HepG2 (cell line): ENCODE results near the gene SEPHS2. TPM values are rescaled to one million over a fixed set of nuclear protein-coding genes. Genes with fewer than 3 reads are reported as not detected.

Experiments
- ARID5B ChIP-seq: IDR thresholded peaks from 2 replicates; pipeline ENCODE4 v1.4.0; 2020; ENCODE audit warnings: mild to moderate bottlenecking, missing genetic modification reagents
- CREB1 ChIP-seq, 2 experiments: fragments of 450-650 bp in 1 of 2; IDR thresholded peaks; 2 replicates each; pipeline ENCODE4 v1.6.1; 2016 to 2017; ENCODE audit warnings: control low read depth in 1 of 2, mild to moderate bottlenecking in 1 of 2, missing compliant biosample characterization in 1 of 2, missing genetic modification characterization in 1 of 2
- ELF3 ChIP-seq: IDR thresholded peaks from 2 replicates; pipeline ENCODE4 v1.6.1; 2016; ENCODE audit warnings: missing genetic modification reagents, missing compliant biosample characterization
- FOXP1 ChIP-seq, 2 experiments: fragments of 450-650 bp in 1 of 2; IDR thresholded peaks; 2 replicates each; pipeline ENCODE4 v1.6.1; 2017 to 2018; ENCODE audit warnings: antibody characterized with exemption in 1 of 2
- HIVEP1 ChIP-seq: sonication (generic); formaldehyde crosslinking; IDR thresholded peaks from 2 replicates; pipeline ENCODE4 v1.4.0; 2020; ENCODE audit warnings: mild to moderate bottlenecking, missing genetic modification reagents
- KLF9 ChIP-seq: IDR thresholded peaks from 2 replicates; pipeline ENCODE4 v1.6.1; 2016; ENCODE audit warnings: low read depth
- MLX ChIP-seq: IDR thresholded peaks from 2 replicates; pipeline ENCODE4 v1.6.1; 2016
- NCOA2 ChIP-seq: sonication (generic); formaldehyde crosslinking; IDR thresholded peaks from 2 replicates; pipeline ENCODE4 v1.8.0; 2022; ENCODE audit warnings: inconsistent platforms
- RARG ChIP-seq: sonication (generic); formaldehyde crosslinking; IDR thresholded peaks from 2 replicates; pipeline ENCODE4 v1.4.0; 2020; ENCODE audit warnings: low read depth, mild to moderate bottlenecking, missing genetic modification reagents
- ZBTB37 ChIP-seq: sonication (generic); formaldehyde crosslinking; IDR thresholded peaks from 2 replicates; pipeline ENCODE4 v1.4.0; 2020; ENCODE audit warnings: mild to moderate bottlenecking, missing genetic modification reagents
- ZNF431 ChIP-seq: sonication (generic); formaldehyde crosslinking; IDR thresholded peaks from 2 replicates; pipeline ENCODE4 v1.9.0; 2022; ENCODE audit warnings: missing genetic modification reagents, low read depth, mild to moderate bottlenecking, borderline replicate concordance
- ZNF563 ChIP-seq: sonication (generic); formaldehyde crosslinking; IDR thresholded peaks from 2 replicates; pipeline ENCODE4 v1.8.0; 2022; ENCODE audit warnings: mild to moderate bottlenecking, moderate library complexity, missing genetic modification reagents
- ZNF572 ChIP-seq: sonication (generic); formaldehyde crosslinking; IDR thresholded peaks from 2 replicates; pipeline ENCODE4 v1.5.1; 2020; ENCODE audit warnings: mild to moderate bottlenecking, missing genetic modification reagents
- ZNF607 ChIP-seq: sonication (generic); formaldehyde crosslinking; IDR thresholded peaks from 2 replicates; pipeline ENCODE4 v1.5.1; 2020; ENCODE audit warnings: missing genetic modification reagents, mild to moderate bottlenecking, borderline replicate concordance
- ZNF7 ChIP-seq: IDR thresholded peaks from 2 replicates; pipeline ENCODE4 v1.6.1; 2016; ENCODE audit warnings: missing biosample characterization, missing genetic modification reagents
- polyA plus RNA-seq, 8 experiments: library from polyadenylated mRNA; depleted of rRNA in 3 of 8; stranded (reverse) in 7 of 8; unstranded in 1 of 8; fragments of >200 nt; fragmentation: Illumina TruSeq in 4 of 8; extraction: Trizol in 4 of 8; gene quantifications; 2 replicates each; pipeline versions ENCODE4 v1.2.1 to v1.2.3, GENCODE V29; 2011 to 2016; ENCODE audit warnings: low read depth in 4 of 8, missing spikeins in 1 of 8, mixed read lengths in 1 of 8; ENCODE audit not compliant: insufficient read depth in 1 of 8
- total RNA-seq, 5 experiments: library from RNA; depleted of rRNA; stranded (reverse); fragments of >200 nt; fragmentation: Illumina TruSeq; extraction: Trizol; gene quantifications; 2 replicates each; pipeline ENCODE4 v1.2.3, GENCODE V29; 2016; ENCODE audit warnings: low read depth in 1 of 5
- TF ChIP-seq, protein P1 (sequence below): sonication (generic); formaldehyde crosslinking; IDR thresholded peaks from 2 replicates; pipeline ENCODE4 v1.5.0; 2020; ENCODE audit warnings: mild to moderate bottlenecking, missing genetic modification reagents
- TF ChIP-seq, protein P2 (sequence below): IDR thresholded peaks from 2 replicates; pipeline ENCODE4 v1.6.1; 2012; ENCODE audit warnings: low read depth, low read length, improper control_type of control experiment

SEPHS2 gene
- total and polyA plus RNA-seq, 2 of the 13 experiments (the other 11 are each of a cell fraction or from before 2014, with no cell fraction given) = 20.7 to 127 TPM

- TF ChIP-seq ZBTB37 (CRISPR knock-in tag) (0 out of 2 replicates have a peak, but pooled peaks have one; percentile 18), CREB1 (IDR thresholded peaks at IDR 0.05) (no peak), CREB1 (CRISPR knock-in tag; IDR thresholded peaks at IDR 0.05) (peak; percentile 46), MLX (CRISPR knock-in tag) (peak; percentile 48; the same call in 1 of the 2 replicates), HIVEP1 (CRISPR knock-in tag) (no peak), ZNF431 (0 out of 2 replicates have a peak, but pooled peaks have one; percentile 20), ELF3 (CRISPR knock-in tag) (peak; percentile 48; the same call in 1 of the 2 replicates), ZNF563 (CRISPR knock-in tag) (peak; percentile 66; the same call in 1 of the 2 replicates), ARID5B (CRISPR knock-in tag) (peak; percentile 73), ZNF7 (CRISPR knock-in tag) (no peak), KLF9 (CRISPR knock-in tag) (no peak), ZNF572 (no peak), NCOA2 (CRISPR knock-in tag) (peak; percentile 60; the same call in 1 of the 2 replicates), ZNF607 (CRISPR knock-in tag) (no peak; the same call in 1 of the 2 replicates), RARG (peak; percentile 87; the same call in 1 of the 2 replicates), FOXP1 (IDR thresholded peaks at IDR 0.05) (peak; percentile 68), FOXP1 (CRISPR knock-in tag; IDR thresholded peaks at IDR 0.05) (peak; percentile 79)
- TF ChIP-seq, protein P1, sequence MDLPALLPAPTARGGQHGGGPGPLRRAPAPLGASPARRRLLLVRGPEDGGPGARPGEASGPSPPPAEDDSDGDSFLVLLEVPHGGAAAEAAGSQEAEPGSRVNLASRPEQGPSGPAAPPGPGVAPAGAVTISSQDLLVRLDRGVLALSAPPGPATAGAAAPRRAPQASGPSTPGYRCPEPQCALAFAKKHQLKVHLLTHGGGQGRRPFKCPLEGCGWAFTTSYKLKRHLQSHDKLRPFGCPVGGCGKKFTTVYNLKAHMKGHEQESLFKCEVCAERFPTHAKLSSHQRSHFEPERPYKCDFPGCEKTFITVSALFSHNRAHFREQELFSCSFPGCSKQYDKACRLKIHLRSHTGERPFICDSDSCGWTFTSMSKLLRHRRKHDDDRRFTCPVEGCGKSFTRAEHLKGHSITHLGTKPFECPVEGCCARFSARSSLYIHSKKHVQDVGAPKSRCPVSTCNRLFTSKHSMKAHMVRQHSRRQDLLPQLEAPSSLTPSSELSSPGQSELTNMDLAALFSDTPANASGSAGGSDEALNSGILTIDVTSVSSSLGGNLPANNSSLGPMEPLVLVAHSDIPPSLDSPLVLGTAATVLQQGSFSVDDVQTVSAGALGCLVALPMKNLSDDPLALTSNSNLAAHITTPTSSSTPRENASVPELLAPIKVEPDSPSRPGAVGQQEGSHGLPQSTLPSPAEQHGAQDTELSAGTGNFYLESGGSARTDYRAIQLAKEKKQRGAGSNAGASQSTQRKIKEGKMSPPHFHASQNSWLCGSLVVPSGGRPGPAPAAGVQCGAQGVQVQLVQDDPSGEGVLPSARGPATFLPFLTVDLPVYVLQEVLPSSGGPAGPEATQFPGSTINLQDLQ (CRISPR knock-in tag) = no peak
- TF ChIP-seq, protein P2, sequence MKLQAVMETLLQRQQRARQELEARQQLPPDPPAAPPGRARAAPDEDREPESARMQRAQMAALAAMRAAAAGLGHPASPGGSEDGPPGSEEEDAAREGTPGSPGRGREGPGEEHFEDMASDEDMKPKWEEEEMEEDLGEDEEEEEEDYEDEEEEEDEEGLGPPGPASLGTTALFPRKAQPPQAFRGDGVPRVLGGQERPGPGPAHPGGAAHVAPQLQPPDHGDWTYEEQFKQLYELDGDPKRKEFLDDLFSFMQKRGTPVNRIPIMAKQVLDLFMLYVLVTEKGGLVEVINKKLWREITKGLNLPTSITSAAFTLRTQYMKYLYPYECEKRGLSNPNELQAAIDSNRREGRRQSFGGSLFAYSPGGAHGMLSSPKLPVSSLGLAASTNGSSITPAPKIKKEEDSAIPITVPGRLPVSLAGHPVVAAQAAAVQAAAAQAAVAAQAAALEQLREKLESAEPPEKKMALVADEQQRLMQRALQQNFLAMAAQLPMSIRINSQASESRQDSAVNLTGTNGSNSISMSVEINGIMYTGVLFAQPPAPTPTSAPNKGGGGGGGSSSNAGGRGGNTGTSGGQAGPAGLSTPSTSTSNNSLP = peak; percentile 43; the same call in 1 of the 2 replicates
These were observed 8.1 kb downstream of the SEPHS2 start (continued) for GRCh38 chr16:30437511-30438046.
